Adrenal gland (tissue), 12 donors: Measurements from ENCODE around the gene ATP6V0B. TPM values are rescaled to one million over a fixed set of nuclear protein-coding genes. Genes with fewer than 3 reads are reported as not detected.

Experiments used
- DNase-seq, 7 donors: peaks; one replicate each; pipeline ENCODE4 v3.0.0-alpha.2; 2019 to 2020
- H3K27ac ChIP-seq, 5 donors: fragments of 200-600 bp; sonication (generic) in 4 of 5; 1 replicate in 3 of 5; 2 replicates in 2 of 5; pipeline versions ENCODE4 v1.5.1 to v1.8.0; 2016 to 2020; ENCODE audit warnings: mild to moderate bottlenecking in 1 of 5
- H3K27me3 ChIP-seq: fragments of 200-600 bp; 2 replicates; pipeline ENCODE4 v1.8.0; 2021
- H3K36me3 ChIP-seq, 2 donors: fragments of 200-600 bp; replicated peaks in 1 of 2; 1 replicate in 1 of 2; 2 replicates in 1 of 2; pipeline versions ENCODE4 v1.5.1 to v1.8.0; 2018 to 2022
- H3K4me1 ChIP-seq, 2 donors: fragments of 200-600 bp; replicated peaks in 1 of 2; 1 replicate in 1 of 2; 2 replicates in 1 of 2; pipeline versions ENCODE4 v1.5.1 to v1.8.0; 2018 to 2021
- H3K4me3 ChIP-seq, 4 donors: fragments of 200-600 bp; sonication (generic) in 3 of 4; one replicate each; pipeline ENCODE4 v1.5.1; 2016 to 2018
- H3K9me3 ChIP-seq, 3 donors: fragments of 200-600 bp; sonication (generic) in 1 of 3; replicated peaks in 1 of 3; 1 replicate in 2 of 3; 2 replicates in 1 of 3; pipeline versions ENCODE4 v1.5.1 to v1.8.0; 2016 to 2021
- POLR2A ChIP-seq, 2 donors: fragments of 450-650 bp; IDR thresholded peaks; one replicate each; pipeline ENCODE4 v1.6.1; 2017; ENCODE audit warnings: antibody characterized with exemption in 2 of 2, mild to moderate bottlenecking in 2 of 2, moderate library complexity in 1 of 2
- WGBS, 4 donors: extraction: QIAGEN DNeasy Blood & Tissue Kit in 2 of 4; methylation state at CpG; one replicate each; pipeline versions ENCODE4 v1.1.5 to v1.1.7; 2013 to 2017; 5-methylcytosine and 5-hydroxymethylcytosine counted together
- intact Hi-C, 2 donors: fragments of 100-400 bp; cut with DNase I; formaldehyde crosslinking; loops; one replicate each; pipeline versions ENCODE4 v1.14.1 to v1.15.0; 2022 to 2023
- polyA plus RNA-seq, 3 donors: library from polyadenylated mRNA; stranded (reverse); fragments of 200-250 nt in 2 of 3; fragments of 350-450 nt in 1 of 3; fragmentation: Illumina TruSeq in 1 of 3; extraction: RNeasy Lipid Tissue Mini Kit (QIAGEN cat#74804) in 1 of 3; gene quantifications; one replicate each; pipeline ENCODE4 v1.2.3, GENCODE V29; 2013 to 2014
- total RNA-seq, 9 donors: library from RNA; depleted of rRNA in 4 of 9; stranded (reverse); fragments of >200 nt in 4 of 9; fragments of 120-200 nt in 1 of 9; fragmentation: NEBNext Ultra II Directional in 1 of 9; extraction: Animal tissue kit (Norgen Biotek cat#: 25700) in 1 of 9; gene quantifications; one replicate each; pipeline versions ENCODE4 v1.1.0 to v1.2.4, GENCODE V29; 2013 to 2023
- TF ChIP-seq, protein P1 (sequence below), 6 experiments: fragments of 450-650 bp in 4 of 6; fragments of 200-600 bp in 2 of 6; sonication (generic) in 1 of 6; IDR thresholded peaks; 1 replicate in 5 of 6; 2 replicates in 1 of 6; pipeline versions ENCODE4 v1.5.1 to v1.8.0; 2016 to 2021; ENCODE audit warnings: antibody characterized with exemption in 6 of 6, mild to moderate bottlenecking in 2 of 6, moderate library complexity in 1 of 6
- donor health status: healthy with polysubstance abuse.
- donor health status: Bipolar disorder and iron deficiency.
- donor health status: DM: yes; HTN: yes; CAD: no.
- donor health status: DM: no; HTN: no; CAD: no.
- donor health status: DM: no; HTN: no; CAD: no.
- donor health status: DM: yes; HTN: yes; CAD: no.

Gene ATP6V0B
- total and polyA plus RNA-seq, 12 donors, result 141 to 432 (median 216) TPM

DNA sequence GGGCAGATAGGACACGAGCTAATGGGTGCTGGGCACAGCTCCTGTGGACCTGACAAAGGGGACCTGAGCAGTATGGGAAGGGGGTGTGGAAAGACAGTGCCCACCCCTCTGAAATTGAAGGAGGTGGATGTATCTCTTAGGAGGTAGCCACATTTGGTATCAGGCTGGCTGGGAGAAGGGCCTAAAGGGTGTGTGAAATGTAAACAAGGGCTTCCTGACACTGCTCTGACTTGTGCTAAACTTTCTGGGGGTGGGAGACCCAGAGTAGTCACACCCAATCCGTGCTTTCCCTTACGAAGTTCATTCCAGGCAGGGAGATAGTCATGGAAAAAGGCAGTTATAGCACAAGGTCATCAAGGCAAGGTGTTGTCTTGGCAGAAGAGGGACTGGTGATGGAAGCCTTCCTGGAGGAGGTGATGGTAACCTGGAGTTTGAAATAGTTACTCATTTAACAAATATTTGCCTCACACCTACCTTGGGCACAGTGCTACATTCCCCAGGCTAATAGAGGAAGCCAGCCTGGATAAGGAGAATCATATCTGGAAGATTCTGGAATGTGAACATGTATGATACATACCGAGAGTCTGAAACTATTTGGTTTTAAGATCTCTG lies 11.3 kb downstream of the ATP6V0B start:
- intact Hi-C loops, result no loop called here
- TF ChIP-seq, protein P1, sequence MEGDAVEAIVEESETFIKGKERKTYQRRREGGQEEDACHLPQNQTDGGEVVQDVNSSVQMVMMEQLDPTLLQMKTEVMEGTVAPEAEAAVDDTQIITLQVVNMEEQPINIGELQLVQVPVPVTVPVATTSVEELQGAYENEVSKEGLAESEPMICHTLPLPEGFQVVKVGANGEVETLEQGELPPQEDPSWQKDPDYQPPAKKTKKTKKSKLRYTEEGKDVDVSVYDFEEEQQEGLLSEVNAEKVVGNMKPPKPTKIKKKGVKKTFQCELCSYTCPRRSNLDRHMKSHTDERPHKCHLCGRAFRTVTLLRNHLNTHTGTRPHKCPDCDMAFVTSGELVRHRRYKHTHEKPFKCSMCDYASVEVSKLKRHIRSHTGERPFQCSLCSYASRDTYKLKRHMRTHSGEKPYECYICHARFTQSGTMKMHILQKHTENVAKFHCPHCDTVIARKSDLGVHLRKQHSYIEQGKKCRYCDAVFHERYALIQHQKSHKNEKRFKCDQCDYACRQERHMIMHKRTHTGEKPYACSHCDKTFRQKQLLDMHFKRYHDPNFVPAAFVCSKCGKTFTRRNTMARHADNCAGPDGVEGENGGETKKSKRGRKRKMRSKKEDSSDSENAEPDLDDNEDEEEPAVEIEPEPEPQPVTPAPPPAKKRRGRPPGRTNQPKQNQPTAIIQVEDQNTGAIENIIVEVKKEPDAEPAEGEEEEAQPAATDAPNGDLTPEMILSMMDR (IDR thresholded peaks at IDR 0.05), result no peak
- TF ChIP-seq POLR2A (IDR thresholded peaks at IDR 0.05), result no peak
- Histone ChIP-seq H3K36me3 (no peaks in the 10 kb centered on the region), H3K4me3 (no peak overlapping the region), H3K27me3 (no peaks in the 10 kb centered on the region), H3K9me3 (no peaks in the 10 kb centered on the region), H3K4me1 (peaks cover 4 to 6% of the 10 kb centered on the region in 2 donors), H3K27ac (no peak overlapping the region)
- DNase-seq, result no peak
- WGBS, 4 donors, result 88 to 93% (median 92%) methylated on average over 4 of the region's 4 CpGs

DNA sequence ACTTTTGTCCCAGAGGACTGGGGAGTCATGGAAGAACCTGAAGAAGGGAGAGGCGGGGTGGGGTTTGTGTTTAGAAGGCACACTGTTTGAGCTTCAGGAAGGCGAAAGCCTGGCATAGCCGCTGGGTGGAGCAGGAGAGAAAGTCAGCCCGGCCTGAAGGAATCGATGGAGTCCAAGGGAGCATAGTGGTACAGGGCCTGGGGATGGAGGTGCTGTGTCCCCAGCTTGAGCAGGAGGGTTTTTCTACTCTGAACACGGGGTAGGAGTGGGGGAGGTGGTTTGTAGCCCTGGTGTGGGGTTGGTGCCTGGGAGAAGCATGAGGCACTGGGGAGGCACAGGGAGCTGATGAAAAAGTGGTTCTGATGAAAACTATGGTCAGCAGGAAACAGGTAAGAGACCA lies 12.0 kb downstream of the ATP6V0B start:
- no peaks in the 10 kb centered on the region for H3K9me3 ChIP-seq
- DNase-seq, result no peak
- H3K27ac ChIP-seq, result no peak overlapping the region
- peaks cover 6 to 7% of the 10 kb centered on the region in 2 donors for H3K4me1 ChIP-seq
- WGBS, 4 donors, result 85 to 89% (median 87%) methylated on average over 6 of the region's 6 CpGs
- TF ChIP-seq, protein P1 (IDR thresholded peaks at IDR 0.05), result no peak
- TF ChIP-seq POLR2A (IDR thresholded peaks at IDR 0.05), result no peak
- no peaks in the 10 kb centered on the region for H3K36me3 ChIP-seq
- no peak overlapping the region for H3K4me3 ChIP-seq
- no peaks in the 10 kb centered on the region for H3K27me3 ChIP-seq
- intact Hi-C loops, result no loop called here

DNA sequence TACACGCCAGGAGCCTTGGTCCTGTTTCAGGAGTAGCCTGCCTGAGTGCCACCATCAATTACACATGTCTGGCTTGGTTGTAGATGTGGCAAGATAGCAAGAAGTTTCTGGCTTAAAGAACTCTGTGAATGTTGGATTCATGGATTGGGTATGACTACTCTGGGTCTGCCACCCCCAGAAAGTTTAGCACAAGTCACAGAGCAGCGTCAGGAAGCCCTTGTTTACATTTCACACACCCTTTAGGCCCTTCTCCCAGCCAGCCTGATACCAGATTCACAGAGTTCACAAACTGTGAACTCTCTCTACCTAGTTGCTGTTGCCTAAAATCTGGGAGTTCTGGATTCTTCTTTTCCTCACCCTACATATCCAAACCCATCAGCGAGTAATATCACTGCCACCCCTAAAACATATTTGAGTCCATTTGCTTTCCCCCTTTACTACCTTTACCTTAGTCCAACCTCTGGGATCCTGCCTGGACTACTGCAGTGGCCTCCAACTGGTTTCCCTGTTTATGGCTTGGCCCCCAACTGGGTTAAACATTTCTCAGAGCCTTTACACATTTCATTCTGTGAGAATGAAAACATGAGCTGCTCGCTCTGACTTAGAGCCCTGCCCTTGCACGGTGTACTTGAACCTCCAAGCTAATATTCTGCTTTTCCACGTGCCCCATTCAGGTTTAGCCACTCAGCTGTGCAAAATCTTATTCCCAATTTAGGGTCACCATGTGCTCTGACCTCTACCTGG lies 12.6 kb downstream of the ATP6V0B start:
- Histone ChIP-seq H3K4me1 (peaks cover 7 to 11% of the 10 kb centered on the region in 2 donors), H3K4me3 (no peak overlapping the region), H3K36me3 (no peaks in the 10 kb centered on the region), H3K27ac (no peak overlapping the region), H3K9me3 (no peaks in the 10 kb centered on the region), H3K27me3 (no peaks in the 10 kb centered on the region)
- DNase-seq, result no peak
- WGBS, 4 donors, result 83 to 93% (median 87%) methylated on average over 6 of the region's 6 CpGs
- TF ChIP-seq, protein P1 (IDR thresholded peaks at IDR 0.05), result no peak
- no peak for TF ChIP-seq POLR2A (IDR thresholded peaks at IDR 0.05)
- intact Hi-C loops, result no loop called here

DNA sequence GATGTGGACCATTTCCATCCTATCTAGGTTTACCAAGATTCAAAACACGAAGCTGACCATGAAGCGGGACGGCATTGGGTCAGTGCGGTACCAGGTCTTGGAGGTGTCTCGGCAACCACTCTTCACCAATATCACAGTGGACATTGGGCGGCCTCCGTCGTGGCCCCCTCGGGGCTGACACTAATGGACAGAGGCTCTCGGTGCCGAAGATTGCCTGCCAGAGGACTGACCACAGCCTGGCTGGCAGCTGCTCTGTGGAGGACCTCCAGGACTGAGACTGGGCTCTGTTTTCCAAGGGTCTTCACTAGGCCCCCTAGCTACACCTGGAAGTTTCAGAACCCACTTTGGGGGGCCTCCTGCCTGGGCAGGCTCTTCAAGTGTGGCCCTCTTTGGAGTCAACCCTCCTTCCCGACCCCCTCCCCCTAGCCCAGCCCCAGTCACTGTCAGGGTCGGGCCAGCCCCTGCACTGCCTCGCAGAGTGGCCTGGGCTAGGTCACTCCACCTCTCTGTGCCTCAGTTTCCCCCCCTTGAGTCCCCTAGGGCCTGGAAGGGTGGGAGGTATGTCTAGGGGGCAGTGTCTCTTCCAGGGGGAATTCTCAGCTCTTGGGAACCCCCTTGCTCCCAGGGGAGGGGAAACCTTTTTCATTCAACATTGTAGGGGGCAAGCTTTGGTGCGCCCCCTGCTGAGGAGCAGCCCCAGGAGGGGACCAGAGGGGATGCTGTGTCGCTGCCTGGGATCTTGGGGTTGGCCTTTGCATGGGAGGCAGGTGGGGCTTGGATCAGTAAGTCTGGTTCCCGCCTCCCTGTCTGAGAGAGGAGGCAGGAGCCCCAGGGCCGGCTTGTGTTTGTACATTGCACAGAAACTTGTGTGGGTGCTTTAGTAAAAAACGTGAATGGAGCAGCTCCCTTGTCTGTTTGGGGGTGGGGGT lies 15.8 kb downstream of the ATP6V0B start:
- Histone ChIP-seq H3K9me3 (no peaks in the 10 kb centered on the region), H3K4me3 (peak overlapping the region in 1 of 4 donors; percentile 73), H3K27ac (peak overlapping the region; percentile 20 to 82 (median 79)), H3K27me3 (no peaks in the 10 kb centered on the region), H3K36me3 (no peaks in the 10 kb centered on the region), H3K4me1 (peaks cover 7 to 11% of the 10 kb centered on the region in 2 donors)
- 65 to 81% (median 73%) methylated on average over 12 to 19 of the region's 19 CpGs for WGBS, 4 donors
- DNase-seq, result peak in 1 of 7 donors; percentile 25
- intact Hi-C loops, result no loop called here
- TF ChIP-seq, protein P1 (IDR thresholded peaks at IDR 0.05), result no peak
- TF ChIP-seq POLR2A (IDR thresholded peaks at IDR 0.05), result no peak
